A673 (cell line): ENCODE results near the gene GPR137. TPM values are rescaled to one million over a fixed set of nuclear protein-coding genes. Genes with fewer than 3 reads are reported as not detected.

Source experiments
- BruUV-seq: library from RNA; stranded (reverse); fragments of 400-500 nt; replicated peaks from 2 replicates; lab custom pipeline; 2021; lab: Mats Ljungman, UMichigan
- CTCF ChIA-PET: fragments of 300-600 bp; sonication (Branson Sonifier 250); formaldehyde crosslinking; loops from one replicate; lab custom pipeline; 2022; ENCODE audit warnings: antibody characterized with exemption; lab: Charles Lee
- POLR2A ChIA-PET: fragments of 300-600 bp; sonication (Branson Sonifier 250); formaldehyde crosslinking; loops from one replicate; lab custom pipeline; 2022; ENCODE audit warnings: antibody characterized with exemption; ENCODE audit not compliant: low non-redundant PET; lab: Charles Lee
- DNase-seq: peaks from one replicate; pipeline ENCODE4 v3.0.0-alpha.2; 2015; ENCODE audit warnings: low spot score
- H3K27ac ChIP-seq: fragments of 200-600 bp; sonication (generic); 2 replicates; pipeline ENCODE4 v1.5.1; 2016; ENCODE audit warnings: mixed run types, low read depth, mild to moderate bottlenecking, mixed read lengths, antibody characterized with exemption, low read length; ENCODE audit not compliant: poor library complexity, severe bottlenecking
- H3K27me3 ChIP-seq: fragments of 200-600 bp; sonication (generic); replicated peaks from 2 replicates; pipeline ENCODE4 v1.6.1; 2017; ENCODE audit warnings: mixed run types, low read depth, mild to moderate bottlenecking, mixed read lengths, antibody characterized with exemption, low read length; ENCODE audit not compliant: insufficient read depth, poor library complexity
- H3K36me3 ChIP-seq: fragments of 200-600 bp; sonication (generic); 2 replicates; pipeline ENCODE4 v1.6.1; 2016; ENCODE audit warnings: mixed run types, mild to moderate bottlenecking, mixed read lengths, antibody characterized with exemption, low read length; ENCODE audit not compliant: insufficient read depth, poor library complexity, severe bottlenecking
- H3K4me1 ChIP-seq: fragments of 200-600 bp; sonication (generic); 2 replicates; pipeline ENCODE4 v1.6.1; 2017; ENCODE audit warnings: mixed run types, mild to moderate bottlenecking, mixed read lengths, antibody characterized with exemption, low read length; ENCODE audit not compliant: insufficient read depth, poor library complexity, severe bottlenecking
- H3K4me3 ChIP-seq: fragments of 200-600 bp; sonication (generic); 2 replicates; pipeline ENCODE4 v1.5.1; 2016; ENCODE audit warnings: low read depth, mixed run types, mild to moderate bottlenecking, mixed read lengths, low read length; ENCODE audit not compliant: poor library complexity, severe bottlenecking
- H3K9me3 ChIP-seq: fragments of 200-600 bp; sonication (generic); 2 replicates; pipeline ENCODE4 v1.6.1; 2016; ENCODE audit warnings: mixed run types, low read depth, mild to moderate bottlenecking, mixed read lengths, antibody characterized with exemption, low read length; ENCODE audit not compliant: poor library complexity, severe bottlenecking
- CTCF ChIP-seq: fragments of 300-800, 200-600 bp; sonication (generic); conservative IDR thresholded peaks from 2 replicates; pipeline ENCODE4 v1.5.1; 2017; ENCODE audit warnings: low read depth, mild to moderate bottlenecking, antibody characterized with exemption, low read length, moderate library complexity, mixed read lengths
- EZH2 ChIP-seq: fragments of 200-600 bp; sonication (generic); IDR thresholded peaks from 2 replicates; pipeline ENCODE4 v1.6.1; 2017; ENCODE audit warnings: borderline replicate concordance, low read depth, mild to moderate bottlenecking, mixed read lengths, antibody characterized with exemption, low read length; ENCODE audit not compliant: poor library complexity, severe bottlenecking
- intact Hi-C: fragments of 100-400 bp; cut with micrococcal nuclease; formaldehyde crosslinking; loops from one replicate; pipeline ENCODE4 v1.10.0; 2022; ENCODE audit not compliant: unreplicated experiment
- total RNA-seq: library from RNA; stranded (reverse); gene quantifications from 2 replicates; pipeline ENCODE4 v1.2.3, GENCODE V29; 2021

The GPR137 gene
- total RNA-seq, 1 experiment from 2014 or later, result 47.9 TPM

- Histone ChIP-seq H3K36me3 (no peaks in the 10 kb centered on the region), H3K9me3 (no peaks in the 10 kb centered on the region), H3K4me3 (peak within 1 kb of the TSS; percentile 38), H3K27ac (no peak within 1 kb of the TSS), H3K4me1 (peaks cover 23% of the 10 kb centered on the region), H3K27me3 (peaks cover 13% of the 10 kb centered on the region)
- no peak for DNase-seq
- no TSS peak for BruUV-seq
- no peak for TF ChIP-seq CTCF
- TF ChIP-seq EZH2, result no peak
- CTCF ChIA-PET, result interaction anchor here (0.8 to 1.7 kb wide), 8 partner anchors 9 to 94 kb away, joined by 3 to 33 read pairs (median 4); partner anchors contain the start of genes BAD, FERMT3, KCNK4 and NUDT22
- POLR2A ChIA-PET, result no interaction called here
- intact Hi-C loops, result loop anchor here (5.0 kb wide), 1 partner anchor 113 kb away; the partner anchor contains the start of gene STIP1
Observed at GRCh38 chr11:64299847-64300648, 14.4 kb downstream of the GPR137 start, which contains the start of gene CATSPERZ. CATSPERZ (plus strand) TSS chr11:64300358; CDS start chr11:64300411, 53 bp downstream.

- Histone ChIP-seq H3K4me3 (no peak overlapping the region), H3K4me1 (peaks cover 24% of the 10 kb centered on the region), H3K27ac (no peak overlapping the region), H3K36me3 (peaks cover 4% of the 10 kb centered on the region), H3K9me3 (no peaks in the 10 kb centered on the region), H3K27me3 (peaks cover 13% of the 10 kb centered on the region)
- intact Hi-C loops, result loop anchor here (2.0 to 5.0 kb wide), 3 partner anchors 33 to 116 kb away; partner anchors contain the start of genes FKBP2 and STIP1
- TF ChIP-seq EZH2, result no peak
- TF ChIP-seq CTCF, result no peak
- ChIA-PET POLR2A (no interaction called here), CTCF (interaction anchor here (1.4 to 2.6 kb wide), 6 partner anchors 14 to 99 kb away, joined by 3 to 23 read pairs (median 10); partner anchors contain the start of genes FERMT3, PRDX5 and TRMT112)
- DNase-seq, result no peak
- BruUV-seq, result no TSS peak
Observed at GRCh38 chr11:64303109-64304031, 17.7 kb downstream of the GPR137 start.

GRCh38 chr11:64304032-64304315, 18.3 kb downstream of the GPR137 start:
- BruUV-seq, result no TSS peak
- CTCF ChIA-PET, result interaction anchor here (0.8 to 2.6 kb wide), 8 partner anchors 14 to 119 kb away, joined by 3 to 23 read pairs (median 10); partner anchors contain the start of genes FERMT3, PRDX5 and TRMT112
- H3K4me3 ChIP-seq, result peak overlapping the region; percentile 58
- DNase-seq, result no peak
- intact Hi-C loops, result loop anchor here (2.0 to 5.0 kb wide), 3 partner anchors 33 to 117 kb away; partner anchors contain the start of genes FKBP2 and STIP1
- H3K36me3 ChIP-seq, result peaks cover 4% of the 10 kb centered on the region
- H3K27ac ChIP-seq, result no peak overlapping the region
- TF ChIP-seq CTCF, result no peak
- TF ChIP-seq EZH2, result no peak
- POLR2A ChIA-PET, result no interaction called here
- peaks cover 12% of the 10 kb centered on the region for H3K27me3 ChIP-seq
- H3K4me1 ChIP-seq, result peaks cover 24% of the 10 kb centered on the region
- H3K9me3 ChIP-seq, result no peaks in the 10 kb centered on the region
